Liver (tissue), 3 donors: Measurements from ENCODE around the gene ARHGAP5.

Experiments used
- FOXA1 ChIP-seq: IDR thresholded peaks from 2 replicates; pipeline ENCODE4 v1.6.1; 2016; ENCODE audit warnings: antibody characterized with exemption
- HNF4A ChIP-seq, 2 donors: conservative IDR thresholded peaks; 2 replicates each; pipeline ENCODE4 v1.6.1; 2016; ENCODE audit warnings: antibody characterized with exemption in 2 of 2, mild to moderate bottlenecking in 2 of 2
- JUND ChIP-seq, 2 donors: IDR thresholded peaks; 2 replicates each; pipeline ENCODE4 v1.6.1; 2016; ENCODE audit warnings: antibody characterized with exemption in 2 of 2
- RAD21 ChIP-seq, 2 donors: IDR thresholded peaks; 2 replicates each; pipeline ENCODE4 v1.6.1; 2016; ENCODE audit warnings: antibody characterized with exemption in 2 of 2, mild to moderate bottlenecking in 2 of 2
- RXRA ChIP-seq, 2 donors: IDR thresholded peaks; 2 replicates each; pipeline ENCODE4 v1.6.1; 2017 to 2018; ENCODE audit warnings: antibody characterized with exemption in 2 of 2, mild to moderate bottlenecking in 1 of 2
- TAF1 ChIP-seq: conservative IDR thresholded peaks from 2 replicates; pipeline ENCODE4 v1.6.1; 2016; ENCODE audit warnings: antibody characterized with exemption, mild to moderate bottlenecking
- YY1 ChIP-seq: IDR thresholded peaks from 2 replicates; pipeline ENCODE4 v1.6.1; 2016; ENCODE audit warnings: antibody characterized with exemption, mild to moderate bottlenecking
- TF ChIP-seq, protein P1 (sequence below): IDR thresholded peaks from 2 replicates; pipeline ENCODE4 v1.6.1; 2016; ENCODE audit warnings: antibody characterized with exemption
- TF ChIP-seq, protein P2 (sequence below): fragments of 150-350 bp; IDR thresholded peaks from 2 replicates; pipeline ENCODE4 v1.5.1; 2017; ENCODE audit warnings: improper control_type of control experiment, low read depth, low read length; ENCODE audit not compliant: missing input control
- TF ChIP-seq, protein P3 (sequence below): IDR thresholded peaks from 2 replicates; pipeline ENCODE4 v1.6.1; 2016; ENCODE audit warnings: antibody characterized with exemption
- TF ChIP-seq, protein P4 (sequence below): IDR thresholded peaks from 2 replicates; pipeline ENCODE4 v1.6.1; 2016; ENCODE audit warnings: antibody characterized with exemption
- donor health status: healthy.
- donor health status: healthy.

DNA sequence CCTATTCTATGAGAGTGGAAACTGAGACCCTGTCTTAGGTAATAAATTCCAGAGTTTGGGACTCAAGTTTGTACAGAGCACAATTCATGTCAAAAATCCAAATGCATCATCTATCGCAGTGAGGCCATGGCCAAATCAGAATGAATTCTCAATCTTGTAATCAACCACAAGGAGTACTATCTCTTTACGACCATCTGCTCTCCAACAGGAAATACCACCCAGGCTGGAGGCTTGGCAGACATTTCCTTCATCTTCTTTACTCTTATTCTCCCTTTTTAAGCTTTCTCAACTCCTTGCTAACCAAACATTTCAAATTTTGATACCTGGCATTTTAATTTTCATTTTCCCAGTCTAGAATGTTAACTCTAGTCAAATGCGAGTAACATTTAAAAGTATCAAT is 92.1 kb downstream of the ARHGAP5 start:
- TF ChIP-seq, protein P1, sequence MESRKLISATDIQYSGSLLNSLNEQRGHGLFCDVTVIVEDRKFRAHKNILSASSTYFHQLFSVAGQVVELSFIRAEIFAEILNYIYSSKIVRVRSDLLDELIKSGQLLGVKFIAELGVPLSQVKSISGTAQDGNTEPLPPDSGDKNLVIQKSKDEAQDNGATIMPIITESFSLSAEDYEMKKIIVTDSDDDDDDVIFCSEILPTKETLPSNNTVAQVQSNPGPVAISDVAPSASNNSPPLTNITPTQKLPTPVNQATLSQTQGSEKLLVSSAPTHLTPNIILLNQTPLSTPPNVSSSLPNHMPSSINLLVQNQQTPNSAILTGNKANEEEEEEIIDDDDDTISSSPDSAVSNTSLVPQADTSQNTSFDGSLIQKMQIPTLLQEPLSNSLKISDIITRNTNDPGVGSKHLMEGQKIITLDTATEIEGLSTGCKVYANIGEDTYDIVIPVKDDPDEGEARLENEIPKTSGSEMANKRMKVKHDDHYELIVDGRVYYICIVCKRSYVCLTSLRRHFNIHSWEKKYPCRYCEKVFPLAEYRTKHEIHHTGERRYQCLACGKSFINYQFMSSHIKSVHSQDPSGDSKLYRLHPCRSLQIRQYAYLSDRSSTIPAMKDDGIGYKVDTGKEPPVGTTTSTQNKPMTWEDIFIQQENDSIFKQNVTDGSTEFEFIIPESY, result no peak
- TF ChIP-seq, protein P2, sequence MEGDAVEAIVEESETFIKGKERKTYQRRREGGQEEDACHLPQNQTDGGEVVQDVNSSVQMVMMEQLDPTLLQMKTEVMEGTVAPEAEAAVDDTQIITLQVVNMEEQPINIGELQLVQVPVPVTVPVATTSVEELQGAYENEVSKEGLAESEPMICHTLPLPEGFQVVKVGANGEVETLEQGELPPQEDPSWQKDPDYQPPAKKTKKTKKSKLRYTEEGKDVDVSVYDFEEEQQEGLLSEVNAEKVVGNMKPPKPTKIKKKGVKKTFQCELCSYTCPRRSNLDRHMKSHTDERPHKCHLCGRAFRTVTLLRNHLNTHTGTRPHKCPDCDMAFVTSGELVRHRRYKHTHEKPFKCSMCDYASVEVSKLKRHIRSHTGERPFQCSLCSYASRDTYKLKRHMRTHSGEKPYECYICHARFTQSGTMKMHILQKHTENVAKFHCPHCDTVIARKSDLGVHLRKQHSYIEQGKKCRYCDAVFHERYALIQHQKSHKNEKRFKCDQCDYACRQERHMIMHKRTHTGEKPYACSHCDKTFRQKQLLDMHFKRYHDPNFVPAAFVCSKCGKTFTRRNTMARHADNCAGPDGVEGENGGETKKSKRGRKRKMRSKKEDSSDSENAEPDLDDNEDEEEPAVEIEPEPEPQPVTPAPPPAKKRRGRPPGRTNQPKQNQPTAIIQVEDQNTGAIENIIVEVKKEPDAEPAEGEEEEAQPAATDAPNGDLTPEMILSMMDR, result no peak
- TF ChIP-seq RAD21 (IDR thresholded peaks at IDR 0.05) (no peak), FOXA1 (no peak), JUND (IDR thresholded peaks at IDR 0.05) (no peak), HNF4A (conservative IDR thresholded peaks at IDR 0.05) (no peak), YY1 (no peak), RXRA (IDR thresholded peaks at IDR 0.05) (no peak), TAF1 (no peak)
- TF ChIP-seq, protein P3, sequence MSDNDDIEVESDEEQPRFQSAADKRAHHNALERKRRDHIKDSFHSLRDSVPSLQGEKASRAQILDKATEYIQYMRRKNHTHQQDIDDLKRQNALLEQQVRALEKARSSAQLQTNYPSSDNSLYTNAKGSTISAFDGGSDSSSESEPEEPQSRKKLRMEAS, result no peak
- TF ChIP-seq, protein P4, sequence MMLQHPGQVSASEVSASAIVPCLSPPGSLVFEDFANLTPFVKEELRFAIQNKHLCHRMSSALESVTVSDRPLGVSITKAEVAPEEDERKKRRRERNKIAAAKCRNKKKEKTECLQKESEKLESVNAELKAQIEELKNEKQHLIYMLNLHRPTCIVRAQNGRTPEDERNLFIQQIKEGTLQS, result no peak
